Ectodermal cell (in vitro differentiated cells): Measurements from ENCODE around the gene TMEM266.

ENCODE experiments used
- H3K27ac ChIP-seq: 2 replicates; pipeline ENCODE4 v1.7.0; 2013; ENCODE audit warnings: mild to moderate bottlenecking, low read depth, low read length; ENCODE audit not compliant: insufficient read depth, poor library complexity, severe bottlenecking
- H3K27me3 ChIP-seq: 2 replicates; pipeline ENCODE4 v1.7.0; 2013; ENCODE audit warnings: mild to moderate bottlenecking, low read length; ENCODE audit not compliant: insufficient read depth, control insufficient read depth, poor library complexity, severe bottlenecking
- H3K36me3 ChIP-seq: one replicate; pipeline ENCODE4 v1.7.0; 2013; ENCODE audit warnings: low read length; ENCODE audit not compliant: control insufficient read depth, insufficient read depth
- H3K4me1 ChIP-seq: one replicate; pipeline ENCODE4 v1.7.0; 2013; ENCODE audit warnings: low read length; ENCODE audit not compliant: control insufficient read depth, insufficient read depth
- H3K4me3 ChIP-seq: 2 replicates; pipeline ENCODE4 v1.7.0; 2013; ENCODE audit warnings: low read depth, low read length, control low read depth; ENCODE audit not compliant: insufficient read depth
- H3K9me3 ChIP-seq: 2 replicates; pipeline ENCODE4 v1.7.0; 2013; ENCODE audit warnings: mild to moderate bottlenecking, low read length, moderate library complexity; ENCODE audit not compliant: control insufficient read depth
- WGBS, 2 experiments: methylation state at CpG; one replicate each; pipeline ENCODE4 v1.1.7; 2013; ENCODE audit warnings: missing lambda C conversion rate in 2 of 2; 5-methylcytosine and 5-hydroxymethylcytosine counted together

Gene TMEM266

DNA sequence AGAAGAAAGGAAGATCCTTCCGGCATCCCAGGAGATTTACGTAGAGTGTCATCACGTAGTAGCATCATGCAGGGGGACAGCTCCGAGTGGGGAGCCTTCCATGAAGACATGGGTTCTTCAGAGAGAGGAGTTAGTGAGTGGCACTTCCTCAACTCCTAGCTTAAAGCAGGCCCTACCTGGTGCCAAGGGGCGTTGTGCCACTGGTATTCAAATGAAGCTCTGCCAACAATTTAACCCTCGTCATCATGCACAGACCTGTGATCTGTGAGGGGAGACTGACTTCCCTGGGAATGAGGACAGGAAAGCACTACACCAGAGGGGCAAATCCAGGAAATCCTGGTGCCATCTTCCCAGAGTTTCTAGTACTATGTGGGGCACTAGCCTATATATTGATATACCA is 59.0 kb downstream of the TMEM266 start:
- no peaks in the 10 kb centered on the region for H3K27me3 ChIP-seq
- H3K4me1 ChIP-seq, result peaks cover 7% of the 10 kb centered on the region
- no peaks in the 10 kb centered on the region for H3K36me3 ChIP-seq
- 94% methylated on average over 6 of the region's 6 CpGs for WGBS, 2 experiments
- no peaks in the 10 kb centered on the region for H3K9me3 ChIP-seq
- no peak overlapping the region for H3K4me3 ChIP-seq
- no peak overlapping the region for H3K27ac ChIP-seq

DNA sequence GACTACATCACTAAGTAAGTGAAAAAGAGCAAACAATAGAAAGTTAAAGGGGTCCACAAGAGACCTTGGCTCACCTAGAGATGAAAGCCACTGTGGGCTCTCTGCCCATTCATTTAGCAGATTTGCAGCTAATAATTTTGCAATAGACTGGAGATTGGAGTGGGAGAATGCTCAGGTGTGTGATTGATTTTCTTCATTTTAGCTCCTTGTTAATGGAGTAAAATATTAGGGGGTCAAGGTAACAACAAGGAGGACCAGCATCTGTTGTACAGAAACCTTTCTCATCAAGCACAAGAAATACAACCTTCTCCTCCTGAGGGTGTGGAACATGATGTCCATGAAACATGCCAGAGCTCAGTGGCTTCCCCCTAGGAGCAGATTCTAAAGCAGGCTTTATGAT is 63.2 kb downstream of the TMEM266 start:
- H3K27me3 ChIP-seq, result no peaks in the 10 kb centered on the region
- no peaks in the 10 kb centered on the region for H3K4me1 ChIP-seq
- no peak overlapping the region for H3K27ac ChIP-seq
- H3K36me3 ChIP-seq, result no peaks in the 10 kb centered on the region
- H3K9me3 ChIP-seq, result no peaks in the 10 kb centered on the region
- H3K4me3 ChIP-seq, result no peak overlapping the region

DNA sequence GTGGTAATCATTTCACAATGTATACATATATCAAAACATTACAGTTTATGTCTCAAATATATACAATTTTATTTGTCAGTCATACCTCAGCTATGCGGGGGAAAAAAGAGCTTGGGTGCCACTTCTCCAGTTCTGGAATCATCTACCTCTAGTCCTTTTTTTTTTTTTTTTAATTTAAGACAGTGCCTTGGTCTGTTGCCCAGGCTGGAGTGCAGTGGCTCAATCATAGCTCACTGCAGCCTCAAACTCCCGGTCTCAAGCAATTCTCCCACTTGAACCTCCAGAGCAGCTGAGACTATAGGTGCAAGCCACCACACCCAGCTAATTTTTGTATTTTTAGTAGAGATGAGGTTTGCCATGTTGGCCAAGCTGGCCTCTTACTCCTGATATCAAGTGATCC is 67.4 kb downstream of the TMEM266 start:
- Histone ChIP-seq H3K4me3 (no peak overlapping the region), H3K9me3 (no peaks in the 10 kb centered on the region), H3K27ac (no peak overlapping the region), H3K4me1 (no peaks in the 10 kb centered on the region), H3K27me3 (no peaks in the 10 kb centered on the region), H3K36me3 (no peaks in the 10 kb centered on the region)
- 94 to 100% methylated on average over 2 of the region's 2 CpGs for WGBS, 2 experiments

DNA sequence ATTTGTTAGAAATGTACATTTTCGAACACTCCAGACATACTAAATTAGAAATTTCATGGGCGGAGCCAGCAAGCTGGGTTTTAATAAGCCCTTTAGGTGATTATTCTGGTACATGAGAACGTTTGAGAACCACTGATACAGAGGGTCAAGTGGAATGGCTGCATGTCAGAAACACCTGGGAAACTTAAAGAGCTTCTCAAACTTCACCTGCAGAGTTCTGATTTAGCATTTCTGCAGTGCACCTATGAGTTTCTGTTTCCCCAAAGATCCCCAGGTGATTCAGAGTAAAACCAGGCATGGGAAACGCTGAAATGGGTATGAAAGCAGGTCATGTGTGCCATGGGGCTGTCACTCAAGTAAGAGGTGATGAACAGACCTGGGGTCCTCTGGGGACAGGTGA is 68.1 kb downstream of the TMEM266 start:
- H3K9me3 ChIP-seq, result no peaks in the 10 kb centered on the region
- no peak overlapping the region for H3K4me3 ChIP-seq
- no peaks in the 10 kb centered on the region for H3K27me3 ChIP-seq
- WGBS, 2 experiments, result 80 to 86% methylated on average over 4 of the region's 4 CpGs
- no peaks in the 10 kb centered on the region for H3K36me3 ChIP-seq
- no peak overlapping the region for H3K27ac ChIP-seq
- H3K4me1 ChIP-seq, result no peaks in the 10 kb centered on the region

DNA sequence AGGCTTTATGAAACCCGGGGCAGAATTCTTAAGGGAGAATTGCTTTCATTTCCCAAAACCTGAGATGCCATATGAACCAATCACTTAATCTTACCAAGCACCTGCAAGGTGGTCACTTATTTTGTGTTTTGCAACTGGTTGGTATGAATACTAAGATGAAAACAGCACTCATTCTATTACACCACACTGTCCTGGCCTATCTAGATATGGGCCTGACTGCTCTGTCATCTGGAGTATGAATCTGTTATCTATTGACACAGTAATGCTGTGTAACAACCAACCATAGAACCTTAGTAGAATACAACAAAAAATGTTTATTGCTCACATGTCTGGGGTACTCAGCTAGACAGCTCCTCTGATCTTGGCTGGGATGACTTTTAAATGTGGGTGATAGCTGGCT is 74.8 kb downstream of the TMEM266 start:
- no peak overlapping the region for H3K4me3 ChIP-seq
- no peaks in the 10 kb centered on the region for H3K27me3 ChIP-seq
- no peaks in the 10 kb centered on the region for H3K4me1 ChIP-seq
- no peak overlapping the region for H3K27ac ChIP-seq
- no peaks in the 10 kb centered on the region for H3K36me3 ChIP-seq
- no peaks in the 10 kb centered on the region for H3K9me3 ChIP-seq
- WGBS, 2 experiments, result 100% methylated on average over 1 of the region's 1 CpG

DNA sequence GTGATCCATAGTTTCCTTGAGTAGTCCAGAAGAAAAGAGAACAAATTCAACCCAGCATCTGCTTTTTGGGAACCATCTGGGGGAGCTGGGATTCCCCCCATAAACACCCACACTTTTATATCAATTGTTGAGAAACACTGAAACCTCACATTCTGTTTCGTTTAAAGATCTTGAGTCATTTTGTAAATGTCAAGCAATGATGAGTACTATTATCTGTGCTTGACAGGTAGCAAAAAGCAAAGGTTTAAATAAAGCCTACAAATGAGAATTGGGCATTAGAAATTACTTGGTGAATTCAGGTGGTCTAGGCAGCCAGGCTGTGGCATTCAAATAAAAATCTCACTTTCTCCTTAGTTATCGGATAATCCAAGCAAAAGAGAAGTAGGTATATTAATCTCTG is 75.7 kb downstream of the TMEM266 start:
- Histone ChIP-seq H3K27ac (no peak overlapping the region), H3K4me3 (no peak overlapping the region), H3K27me3 (no peaks in the 10 kb centered on the region), H3K9me3 (no peaks in the 10 kb centered on the region), H3K4me1 (no peaks in the 10 kb centered on the region), H3K36me3 (no peaks in the 10 kb centered on the region)
- WGBS, 2 experiments, result 86 to 95% methylated on average over 2 of the region's 2 CpGs

DNA sequence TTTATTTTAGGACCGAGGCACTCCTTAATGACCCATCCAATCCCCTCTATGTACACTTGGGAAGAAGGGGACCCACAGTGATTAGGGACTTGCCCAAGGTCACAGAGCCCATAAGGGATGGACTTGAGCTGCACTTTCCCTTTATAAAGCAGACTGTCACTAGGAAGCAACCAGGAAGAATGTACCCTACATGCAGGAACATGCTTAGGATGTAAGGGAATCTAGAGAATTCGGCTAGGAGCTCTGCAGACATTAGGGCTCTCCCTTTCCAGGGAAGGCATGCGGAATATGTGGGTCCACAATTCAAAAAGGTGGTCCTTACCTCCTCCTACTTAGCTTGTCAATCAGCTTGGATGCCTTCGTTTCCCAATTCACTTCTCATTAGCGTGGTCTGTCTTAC is 78.7 kb downstream of the TMEM266 start:
- Histone ChIP-seq H3K27ac (no peak overlapping the region), H3K4me3 (no peak overlapping the region)
- 92 to 94% methylated on average over 5 of the region's 5 CpGs for WGBS, 2 experiments

DNA sequence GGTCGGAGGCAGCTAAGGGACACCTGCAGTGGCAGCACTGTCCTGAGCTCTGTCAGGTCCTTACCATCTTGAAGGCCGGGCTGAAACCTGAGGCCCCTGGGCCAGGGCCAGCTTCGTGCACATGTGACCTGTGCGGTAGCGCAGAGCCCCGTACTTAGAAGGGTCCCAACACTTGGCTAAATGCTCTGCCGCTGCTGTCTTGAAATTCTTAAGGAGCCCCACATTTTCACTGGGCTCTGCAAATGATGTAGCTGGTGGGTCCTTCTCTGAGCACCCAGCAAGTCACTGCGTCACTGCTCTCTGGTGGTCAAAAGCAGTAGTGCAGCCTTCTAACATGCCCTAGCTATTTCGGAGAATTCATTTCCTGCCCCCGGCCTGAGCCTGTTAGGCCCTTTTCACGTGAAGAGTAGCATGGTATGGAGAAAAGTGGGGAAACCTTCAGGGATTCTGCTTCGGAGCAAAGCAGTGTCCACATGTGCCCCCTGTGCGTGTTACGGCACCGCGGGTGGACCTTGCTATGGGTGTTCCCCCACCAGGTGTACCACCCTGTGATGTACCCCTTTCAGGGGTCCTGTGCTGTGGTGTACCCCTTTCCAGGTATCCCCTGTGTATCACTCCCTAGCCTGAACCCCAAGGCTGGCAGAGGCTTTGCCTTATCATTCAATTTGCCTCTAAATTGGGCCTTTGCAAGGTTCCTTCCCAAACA is 79.7 kb downstream of the TMEM266 start:
- no peaks in the 10 kb centered on the region for H3K9me3 ChIP-seq
- no peaks in the 10 kb centered on the region for H3K4me1 ChIP-seq
- H3K36me3 ChIP-seq, result no peaks in the 10 kb centered on the region
- H3K27me3 ChIP-seq, result no peaks in the 10 kb centered on the region
- H3K27ac ChIP-seq, result no peak overlapping the region
- 33 to 35% methylated on average over 16 of the region's 16 CpGs for WGBS, 2 experiments
- no peak overlapping the region for H3K4me3 ChIP-seq

More for the DNA sequence above, 78.7 kb downstream of the TMEM266 start:
- Histone ChIP-seq H3K36me3 (no peaks in the 10 kb centered on the region), H3K4me1 (no peaks in the 10 kb centered on the region), H3K9me3 (no peaks in the 10 kb centered on the region), H3K27me3 (no peaks in the 10 kb centered on the region)

DNA sequence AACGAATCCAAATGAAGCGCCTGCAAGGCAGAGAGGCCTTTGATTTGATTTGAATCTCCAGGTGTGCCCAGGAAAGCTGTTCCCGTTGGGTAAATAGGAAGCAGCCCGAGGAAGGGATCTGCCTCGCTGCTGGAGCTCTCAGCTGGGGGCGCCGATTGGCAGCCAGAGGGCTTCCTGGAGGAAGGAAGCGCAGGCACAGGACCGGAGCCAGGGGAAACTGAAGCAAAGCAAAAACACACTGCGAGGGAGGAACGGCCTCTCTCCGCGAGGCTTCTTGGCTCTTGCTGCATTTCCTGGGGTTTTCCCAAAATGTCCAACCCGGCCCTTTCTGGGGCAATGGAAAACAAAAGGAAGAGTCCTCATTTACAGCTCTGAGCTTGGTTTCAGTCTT is 80.3 kb downstream of the TMEM266 start:
- Histone ChIP-seq H3K27ac (no peak overlapping the region), H3K9me3 (no peaks in the 10 kb centered on the region), H3K4me3 (no peak overlapping the region), H3K36me3 (no peaks in the 10 kb centered on the region), H3K4me1 (no peaks in the 10 kb centered on the region), H3K27me3 (no peaks in the 10 kb centered on the region)
- WGBS, 2 experiments, result 36 to 40% methylated on average over 14 of the region's 14 CpGs

DNA sequence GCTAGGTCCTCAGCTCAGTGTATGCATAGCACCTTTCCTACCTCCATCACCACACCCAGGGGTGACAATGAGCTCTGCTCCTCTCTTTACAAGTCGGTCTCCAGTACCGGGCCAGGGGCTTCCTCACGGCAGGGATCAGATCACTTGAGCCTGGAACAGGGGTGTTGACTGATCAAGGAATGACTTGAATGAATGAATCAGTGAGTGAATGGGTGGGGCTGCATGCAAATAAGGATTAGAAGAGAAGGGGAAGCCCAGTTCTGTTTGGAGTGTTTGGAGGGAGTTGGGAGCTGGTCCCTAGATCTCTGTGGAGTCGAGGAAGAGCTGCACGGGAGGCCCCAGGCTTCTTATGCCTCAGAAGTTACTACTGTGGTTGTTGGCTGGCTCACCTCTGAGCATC is 87.0 kb downstream of the TMEM266 start:
- Histone ChIP-seq H3K4me1 (no peaks in the 10 kb centered on the region), H3K27ac (no peak overlapping the region), H3K4me3 (no peak overlapping the region), H3K27me3 (no peaks in the 10 kb centered on the region), H3K9me3 (no peaks in the 10 kb centered on the region), H3K36me3 (no peaks in the 10 kb centered on the region)
- WGBS, 2 experiments, result 68 to 71% methylated on average over 5 of the region's 5 CpGs
